Glomerular endothelial cell (primary cell): Measurements from ENCODE around the gene NEK7. TPM values are rescaled to one million over a fixed set of nuclear protein-coding genes. Genes with fewer than 3 reads are reported as not detected.
A peak's percentile ranks its signal among the peaks of the same experiment; 100 is the strongest.
"Not testable (repeated sequence)": the region's sequence is repeated elsewhere in the genome, so short reads cannot be mapped to it uniquely, and the experiment has no call there.

Source experiments
- DNase-seq: peaks from one replicate; pipeline ENCODE4 v3.0.0-alpha.2; 2011; ENCODE audit warnings: low read depth, low spot score; ENCODE audit errors: extremely low read depth
- total RNA-seq: library from RNA; depleted of rRNA; stranded (reverse); fragments of >200 nt; gene quantifications from 2 replicates; pipeline ENCODE4 v1.2.3, GENCODE V29; 2015

NEK7 gene
- total RNA-seq: 22.1 and 48.6 TPM in 2 replicates

DNA sequence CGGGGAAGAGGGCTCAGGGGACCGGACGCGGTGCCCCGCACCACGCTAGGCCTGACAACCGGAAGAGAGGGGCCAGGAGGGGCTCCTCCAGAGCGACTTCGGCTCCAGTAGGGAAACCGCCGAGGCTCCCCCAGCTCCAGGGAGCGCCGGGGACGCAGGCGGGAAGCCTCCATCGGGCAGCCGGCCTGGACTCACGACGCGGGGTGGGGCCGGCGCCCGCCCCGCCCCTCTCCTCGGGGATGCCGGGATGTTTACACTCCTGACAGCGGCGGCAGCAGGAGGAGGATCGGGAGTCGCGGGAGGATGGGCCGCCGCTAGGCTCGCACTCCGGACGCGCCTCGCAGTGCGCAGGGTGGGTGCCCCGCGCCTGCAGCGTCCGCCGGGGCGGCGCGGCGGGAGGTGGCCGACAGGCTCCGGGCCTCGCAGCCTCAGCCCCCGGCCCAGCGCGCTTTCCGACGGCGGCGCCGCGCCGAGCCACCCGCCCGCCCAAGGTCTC is at the start of gene NEK7:
TSS of gene NEK7 (plus strand) at position 254 of the 496 bp plus-strand sequence. CDS start 75,583 bp downstream, outside the sequence.
- DNase-seq: no peak

DNA sequence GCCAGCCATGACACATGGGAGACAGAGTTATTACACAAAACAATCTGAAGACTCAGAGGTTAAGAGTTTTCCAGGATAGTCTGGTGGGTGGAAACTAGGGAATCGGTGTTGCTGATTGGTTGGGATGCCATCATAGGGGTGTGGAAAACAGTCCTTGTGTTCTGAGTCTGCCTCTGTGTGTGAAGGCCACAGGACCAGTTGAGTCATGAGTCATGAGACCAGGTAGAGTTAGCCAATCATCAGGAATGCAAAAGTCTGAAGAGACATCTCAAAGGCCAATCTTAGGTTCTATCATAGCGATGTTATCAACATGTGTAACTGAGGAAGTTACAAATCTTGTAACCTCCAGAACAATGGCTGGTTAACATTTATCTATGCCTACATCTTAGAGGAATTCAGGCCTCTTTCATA is 49.7 kb upstream of the NEK7 start:
- no peak for DNase-seq

GRCh38 chr1:198108636-198109370 is 48.0 kb upstream of the NEK7 start:
- DNase-seq: no peak

DNA sequence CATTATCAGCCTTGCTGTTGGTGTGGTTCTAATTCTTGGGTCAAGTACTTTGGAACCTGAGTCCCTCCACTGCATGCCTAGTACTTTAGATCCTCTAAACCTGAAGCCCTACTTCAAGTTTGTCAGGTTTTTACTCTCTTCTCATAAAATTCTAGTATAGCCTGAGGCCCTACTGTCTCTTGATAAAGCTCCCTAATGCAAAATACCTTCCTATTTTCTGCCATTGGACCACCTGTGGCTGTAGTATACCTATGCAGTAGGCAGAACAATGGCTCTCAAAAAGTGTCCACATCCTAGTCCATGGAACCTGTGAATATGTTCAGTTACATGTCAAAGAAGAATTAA is 47.5 kb upstream of the NEK7 start:
- DNase-seq: no peak

DNA sequence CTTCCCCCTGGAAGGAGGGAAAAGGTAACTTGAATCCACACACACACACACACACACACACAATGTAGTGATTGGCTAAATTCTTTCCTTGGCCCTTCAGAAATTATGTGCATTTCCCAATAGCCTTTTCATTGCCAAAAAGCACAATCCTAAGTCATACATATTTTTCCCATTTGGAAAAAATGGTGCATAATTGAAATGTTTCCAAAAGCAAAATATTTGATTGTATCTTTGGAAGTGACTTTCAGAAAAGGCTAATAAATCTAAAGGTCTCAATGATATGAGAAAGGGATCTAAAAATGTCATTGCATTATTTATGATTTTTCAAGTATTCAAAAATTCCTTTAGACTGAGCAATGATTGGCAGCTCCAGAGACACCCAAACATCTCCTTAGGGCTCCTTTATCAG is 43.5 kb upstream of the NEK7 start:
- DNase-seq: no peak

DNA sequence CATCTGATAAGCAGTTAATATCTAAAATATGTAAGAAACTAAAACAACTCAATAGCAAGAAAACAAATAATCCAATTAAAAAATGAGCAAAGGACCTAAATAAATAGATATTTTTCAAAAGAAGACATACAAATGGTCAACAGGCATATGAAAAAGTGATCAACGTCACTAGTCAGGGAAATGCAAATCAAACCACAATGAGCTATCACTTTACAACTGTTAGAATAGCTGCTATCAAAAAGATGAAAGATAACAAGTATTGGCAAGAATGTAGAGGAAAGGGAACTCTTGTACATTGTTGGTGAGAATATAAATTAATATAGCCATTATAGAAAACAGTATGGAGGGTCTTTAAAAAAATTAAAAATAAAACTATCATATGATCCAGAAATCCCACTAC is 40.7 kb upstream of the NEK7 start:
- DNase-seq: no peak

GRCh38 chr1:198116469-198116868 is 40.3 kb upstream of the NEK7 start:
- no peak for DNase-seq

- no peak for DNase-seq
Observed at GRCh38 chr1:198117267-198117666, 39.5 kb upstream of the NEK7 start.

GRCh38 chr1:198118134-198118533 is 38.7 kb upstream of the NEK7 start:
- DNase-seq: no peak

DNA sequence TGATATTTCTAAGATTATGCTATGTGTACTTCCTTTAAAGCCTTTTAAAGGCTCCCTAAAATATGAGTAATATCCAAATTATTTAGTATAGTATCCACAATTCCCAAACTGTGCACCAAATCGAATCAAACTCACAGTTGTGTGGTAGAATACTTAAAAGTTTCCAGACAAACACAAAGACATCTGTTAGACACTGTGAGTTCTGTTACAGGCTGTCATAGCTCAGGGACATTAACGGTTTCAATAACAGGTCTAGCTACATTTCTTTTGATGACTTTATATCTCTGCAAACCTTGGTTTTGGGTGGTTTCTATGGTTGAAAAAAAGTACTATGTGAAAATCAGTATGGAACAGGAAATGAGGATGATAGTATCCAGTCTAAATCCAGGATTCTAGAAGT is 36.9 kb upstream of the NEK7 start:
- no peak for DNase-seq

GRCh38 chr1:198121056-198121826 is 35.6 kb upstream of the NEK7 start:
- DNase-seq: no peak

GRCh38 chr1:198122693-198123092 is 34.1 kb upstream of the NEK7 start:
- no peak for DNase-seq

GRCh38 chr1:198123133-198123532 is 33.7 kb upstream of the NEK7 start:
- DNase-seq: peak; percentile 39

DNA sequence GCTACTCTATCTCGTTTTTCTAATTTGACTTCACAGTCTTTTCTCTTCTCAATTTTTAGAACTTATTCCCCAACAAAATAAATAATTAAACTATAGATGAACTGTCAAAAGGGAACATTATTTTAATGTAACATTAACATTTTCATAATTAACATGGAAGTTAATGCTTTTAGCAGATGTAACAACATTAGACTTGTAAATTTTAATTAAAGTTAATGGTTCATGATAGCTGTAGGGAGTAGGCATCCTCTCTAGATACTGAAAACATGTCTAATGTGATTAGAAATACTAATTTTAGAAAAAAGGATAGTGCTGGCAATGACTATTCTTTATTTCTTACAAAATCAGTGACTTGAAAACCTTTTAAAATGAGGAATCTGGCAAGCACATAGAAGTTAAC is 32.1 kb upstream of the NEK7 start:
- no peak for DNase-seq

- DNase-seq: no peak
Observed at GRCh38 chr1:198125995-198126735, 30.6 kb upstream of the NEK7 start.

GRCh38 chr1:198128533-198128932 is 28.3 kb upstream of the NEK7 start:
- DNase-seq: no peak

GRCh38 chr1:198130053-198130452 is 26.7 kb upstream of the NEK7 start:
- DNase-seq: not testable (repeated sequence)

- DNase-seq: no peak
Observed at GRCh38 chr1:198132060-198132781, 24.6 kb upstream of the NEK7 start.

DNA sequence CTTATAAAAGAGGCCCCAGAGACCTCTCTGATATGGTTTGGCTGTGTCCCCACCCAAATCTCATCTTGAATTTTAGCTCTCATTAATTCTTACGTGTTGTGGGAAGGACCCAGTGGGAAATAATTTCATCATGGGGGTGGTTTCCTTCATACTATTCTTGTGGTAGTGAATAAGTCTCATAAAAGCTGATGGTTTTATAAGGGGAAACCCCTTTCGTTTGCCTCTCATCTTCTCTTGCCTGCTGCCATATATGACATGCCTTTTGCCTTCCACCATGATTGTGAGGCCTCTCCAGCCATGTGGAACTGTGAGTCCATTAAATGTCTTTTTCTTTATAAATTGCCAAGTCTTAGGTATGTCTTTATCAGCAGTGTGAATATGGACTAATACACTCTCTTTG is 22.5 kb upstream of the NEK7 start:
- DNase-seq: no peak

DNA sequence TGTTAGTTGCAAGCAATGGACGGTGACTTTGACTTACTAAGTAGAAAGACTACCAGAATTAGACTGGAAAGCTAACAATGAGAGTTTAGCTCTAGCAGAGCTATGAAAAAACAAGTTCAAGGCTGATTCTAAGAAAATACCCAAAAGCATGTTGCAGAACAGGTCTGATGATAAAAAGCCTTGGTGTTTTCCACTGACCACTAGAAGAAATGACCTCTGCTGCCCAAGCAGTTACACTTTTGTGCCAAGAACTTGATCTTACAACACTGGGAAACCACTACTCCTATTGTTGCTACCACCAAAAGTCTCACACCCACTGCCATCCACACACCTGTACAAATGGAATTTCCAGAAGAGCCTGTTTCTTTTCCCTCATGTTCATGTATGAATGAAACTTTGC is 21.4 kb upstream of the NEK7 start:
- DNase-seq: no peak
